HCT116 (cell line): ENCODE measurements around the gene HOOK1. TPM values are rescaled to one million over a fixed set of nuclear protein-coding genes. Genes with fewer than 3 reads are reported as not detected.

Experiments
- ATAC-seq: fragments of 200-7000 bp; cut with Tn5 transposase; 2 replicates; pipeline ENCODE4 v1.9.1; 2020; ENCODE audit warnings: mild to moderate bottlenecking, moderate library complexity
- BruUV-seq: library from RNA; stranded (reverse); fragments of 400-500 nt; replicated peaks from 2 replicates; lab custom pipeline; 2021; lab: Mats Ljungman, UMichigan
- CTCF ChIA-PET: fragments of 300-600 bp; sonication (Branson Sonifier 250); formaldehyde crosslinking; loops from one replicate; lab custom pipeline; 2021; ENCODE audit warnings: antibody characterized with exemption; lab: Charles Lee
- POLR2A ChIA-PET: fragments of 300-600, 350-600 bp; sonication (Branson Sonifier 250); formaldehyde crosslinking; loops from one replicate; lab custom pipeline; 2021; ENCODE audit warnings: antibody characterized with exemption; lab: Charles Lee
- RAD21 ChIA-PET, 2 experiments: fragments of 300-600 bp; sonication (Branson Sonifier 250); formaldehyde crosslinking; loops; one replicate each; lab custom pipeline; 2023; ENCODE audit warnings: low total read pairs in 2 of 2; ENCODE audit not compliant: uncharacterized antibody in 2 of 2, unreplicated experiment in 2 of 2, low non-redundant PET in 1 of 2; lab: Charles Lee
- DNase-seq: peaks from one replicate; pipeline ENCODE4 v3.0.0-alpha.2; 2010; ENCODE audit warnings: low read depth, low spot score
- H2AFZ ChIP-seq: fragments of 200-600 bp; shearing (Covaris generic), sonication (generic); 2 replicates; pipeline ENCODE4 v1.6.1; 2017; ENCODE audit warnings: low read depth, mixed run types, mixed read lengths, antibody characterized with exemption, low read length; ENCODE audit not compliant: poor library complexity, severe bottlenecking
- H3K27ac ChIP-seq: 2 replicates; pipeline ENCODE4 v1.5.1; 2012; ENCODE audit warnings: low read depth, low read length
- H3K27me3 ChIP-seq: fragments of 200-600 bp; sonication (generic); 2 replicates; pipeline ENCODE4 v1.6.1; 2016; ENCODE audit warnings: mixed run types, low read length, mixed read lengths; ENCODE audit not compliant: insufficient read depth
- H3K36me3 ChIP-seq, 2 experiments: fragments of 200-500 bp in 1 of 2; fragments of 200-600 bp in 1 of 2; sonication (Bioruptor generic) in 1 of 2; sonication (generic) in 1 of 2; 2 replicates each; pipeline versions ENCODE4 v1.5.1 to v1.6.1; 2014 to 2016; ENCODE audit warnings: low read length in 2 of 2, inconsistent platforms in 1 of 2, mixed read lengths in 1 of 2, mixed run types in 1 of 2; ENCODE audit not compliant: insufficient read depth in 2 of 2, control insufficient read depth in 1 of 2
- H3K4me1 ChIP-seq, 2 experiments: fragments of 200-600 bp in 1 of 2; sonication (generic) in 1 of 2; 2 replicates each; pipeline versions ENCODE4 v1.5.1 to v1.6.1; 2012 to 2017; ENCODE audit warnings: low read length in 2 of 2, inconsistent platforms in 1 of 2, mild to moderate bottlenecking in 1 of 2, mixed read lengths in 1 of 2, mixed run types in 1 of 2, moderate library complexity in 1 of 2; ENCODE audit not compliant: insufficient read depth in 2 of 2, control insufficient read depth in 1 of 2
- H3K4me2 ChIP-seq: fragments of 200-600 bp; sonication (generic); 2 replicates; pipeline ENCODE4 v1.6.1; 2017; ENCODE audit warnings: mixed run types, low read length, mixed read lengths
- H3K4me3 ChIP-seq, 2 experiments: fragments of 200-600 bp in 1 of 2; sonication (generic) in 1 of 2; replicated peaks in 1 of 2; 2 replicates each; pipeline ENCODE4 v1.5.1; 2011 to 2016; ENCODE audit warnings: low read length in 2 of 2, control low read depth in 1 of 2, low read depth in 1 of 2, mild to moderate bottlenecking in 1 of 2, mixed read lengths in 1 of 2, mixed run types in 1 of 2
- H3K79me2 ChIP-seq: fragments of 200-600 bp; sonication (generic); 2 replicates; pipeline ENCODE4 v1.6.1; 2017; ENCODE audit warnings: mild to moderate bottlenecking, mixed run types, low read length, moderate library complexity, mixed read lengths; ENCODE audit not compliant: insufficient read depth
- H3K9ac ChIP-seq: fragments of 200-600 bp; sonication (generic); 2 replicates; pipeline ENCODE4 v1.6.1; 2016; ENCODE audit warnings: low read length, mixed read lengths
- H3K9me2 ChIP-seq: fragments of 200-600 bp; sonication (generic), shearing (Covaris generic); 2 replicates; pipeline ENCODE4 v1.6.1; 2017; ENCODE audit warnings: mixed run types, mild to moderate bottlenecking, moderate library complexity; ENCODE audit not compliant: insufficient read depth
- H3K9me3 ChIP-seq, 2 experiments: fragments of 200-500 bp in 1 of 2; fragments of 200-600 bp in 1 of 2; sonication (Bioruptor generic) in 1 of 2; sonication (generic) in 1 of 2; 2 replicates each; pipeline ENCODE4 v1.6.1; 2014 to 2017; ENCODE audit warnings: low read length in 2 of 2, mixed read lengths in 2 of 2, inconsistent platforms in 1 of 2, low read depth in 1 of 2, mild to moderate bottlenecking in 1 of 2, mixed run types in 1 of 2, moderate library complexity in 1 of 2; ENCODE audit not compliant: control insufficient read depth in 1 of 2, insufficient read depth in 1 of 2
- H4K20me1 ChIP-seq: fragments of 200-600 bp; sonication (generic), shearing (Covaris generic); 2 replicates; pipeline ENCODE4 v1.6.1; 2017; ENCODE audit warnings: mixed run types, mild to moderate bottlenecking, moderate library complexity; ENCODE audit not compliant: insufficient read depth
- CTCF ChIP-seq, 3 experiments: fragments of 200-600 bp in 1 of 3; sonication (generic) in 1 of 3; IDR thresholded peaks in 2 of 3; conservative IDR thresholded peaks in 1 of 3; 2 replicates each; pipeline ENCODE4 v1.5.1; 2012 to 2017; ENCODE audit warnings: low read depth in 2 of 3, low read length in 2 of 3, antibody characterized with exemption in 1 of 3, borderline replicate concordance in 1 of 3, control low read depth in 1 of 3, mild to moderate bottlenecking in 1 of 3, mixed read lengths in 1 of 3, mixed run types in 1 of 3, moderate library complexity in 1 of 3; ENCODE audit not compliant: insufficient read depth in 1 of 3
- JUND ChIP-seq: IDR thresholded peaks from 2 replicates; pipeline ENCODE4 v1.6.1; 2012
- RAD21 ChIP-seq: IDR thresholded peaks from 2 replicates; pipeline ENCODE4 v1.6.1; 2012; ENCODE audit warnings: low read depth, mild to moderate bottlenecking
- SIN3A ChIP-seq: IDR thresholded peaks from 2 replicates; pipeline ENCODE4 v1.6.1; 2012; ENCODE audit warnings: low read depth
- TCF7L2 ChIP-seq: IDR thresholded peaks from 2 replicates; pipeline ENCODE4 v1.7.0; 2011; ENCODE audit warnings: borderline replicate concordance, inconsistent platforms; ENCODE audit not compliant: insufficient read depth, insufficient read length; ENCODE audit errors: extremely low read depth
- YY1 ChIP-seq: IDR thresholded peaks from 2 replicates; pipeline ENCODE4 v1.6.1; 2011; ENCODE audit warnings: low read length, low read depth, moderate library complexity, mild to moderate bottlenecking; ENCODE audit not compliant: insufficient replicate concordance; ENCODE audit errors: extremely low read depth
- ZNF274 ChIP-seq: fragments of 200-500 bp; sonication (Bioruptor generic); IDR thresholded peaks from 2 replicates; pipeline ENCODE4 v1.6.1; 2014; ENCODE audit warnings: mild to moderate bottlenecking, low read depth, low read length, inconsistent platforms
- intact Hi-C: fragments of 100-400 bp; cut with micrococcal nuclease; formaldehyde crosslinking; loops from 2 replicates; pipeline ENCODE4 v1.10.0; 2022
- total RNA-seq: library from RNA; stranded (reverse); gene quantifications from one replicate; pipeline ENCODE4 v1.2.1, GENCODE V29; 2021; ENCODE audit not compliant: unreplicated experiment

The HOOK1 gene
- total RNA-seq, 1 experiment from 2014 or later: 30.9 TPM

GRCh38 chr1:59776960-59777852 is 37.5 kb upstream of the HOOK1 start:
- CTCF ChIA-PET: no interaction called here
- H3K9me2 ChIP-seq: no peaks in the 10 kb centered on the region

More at GRCh38 chr1:59776960-59777852, 37.5 kb upstream of the HOOK1 start:
- no peak for DNase-seq
- POLR2A ChIA-PET: no interaction called here
- Histone ChIP-seq H2AFZ (no peak overlapping the region), H3K79me2 (no peaks in the 10 kb centered on the region)
- BruUV-seq: no TSS peak
- TF ChIP-seq YY1: no peak
- no peak for TF ChIP-seq JUND
- TF ChIP-seq SIN3A: no peak
- TF ChIP-seq TCF7L2: no peak
- TF ChIP-seq CTCF (IDR thresholded peaks at IDR 0.05 in 2 of 3, conservative IDR thresholded peaks at IDR 0.05 in 1 of 3; ENCODE audit: borderline replicate concordance in 1 of 3, insufficient read depth in 1 of 3, low read depth in 2 of 3, low read length in 2 of 3): peak in 1 of 3 experiments; percentile 34; a peak in 2 of 6 replicates
- TF ChIP-seq RAD21: 0 out of 2 replicates have a peak, but pooled peaks have one; percentile 12
- no peak for TF ChIP-seq ZNF274
- TF ChIP-seq, all 23 proteins: peak for 2
- no peak overlapping the region for H3K27ac ChIP-seq
- H3K4me1 ChIP-seq: no peaks in the 10 kb centered on the region
- RAD21 ChIA-PET: no interaction called here
- no peak overlapping the region for H3K4me2 ChIP-seq
- H3K27me3 ChIP-seq: no peaks in the 10 kb centered on the region
- peak; percentile 36; the same call in 1 of the 2 replicates for ATAC-seq
- no peaks in the 10 kb centered on the region for H3K9me3 ChIP-seq
- H3K36me3 ChIP-seq: no peaks in the 10 kb centered on the region
- no peaks in the 10 kb centered on the region for H4K20me1 ChIP-seq
- intact Hi-C loops: no loop called here
- H3K4me3 ChIP-seq: no peak overlapping the region
- no peak overlapping the region for H3K9ac ChIP-seq
